A673 (cell line): Measurements from ENCODE around the gene ZNF664.

Experiments used
- CTCF ChIP-seq: fragments of 300-800, 200-600 bp; sonication (generic); conservative IDR thresholded peaks from 2 replicates; pipeline ENCODE4 v1.5.1; 2017; ENCODE audit warnings: low read depth, mild to moderate bottlenecking, antibody characterized with exemption, low read length, moderate library complexity, mixed read lengths
- EZH2 ChIP-seq: fragments of 200-600 bp; sonication (generic); IDR thresholded peaks from 2 replicates; pipeline ENCODE4 v1.6.1; 2017; ENCODE audit warnings: borderline replicate concordance, low read depth, mild to moderate bottlenecking, mixed read lengths, antibody characterized with exemption, low read length; ENCODE audit not compliant: poor library complexity, severe bottlenecking

- TF ChIP-seq CTCF: no peak
- no peak for TF ChIP-seq EZH2
Measured at GRCh38 chr12:123923927-123924326, 49.1 kb upstream of the ZNF664 start.
